Kidney epithelial cell (primary cell): ENCODE measurements around the gene PPP1R2. TPM values are rescaled to one million over a fixed set of nuclear protein-coding genes. Genes with fewer than 3 reads are reported as not detected.

Source experiments
- DNase-seq: peaks from one replicate; pipeline ENCODE4 v3.0.0-alpha.2; 2010; ENCODE audit warnings: low read depth
- H3K27me3 ChIP-seq: 2 replicates; pipeline ENCODE4 v1.6.0; 2011; ENCODE audit warnings: low read length; ENCODE audit not compliant: control insufficient read depth, insufficient read depth
- H3K36me3 ChIP-seq: 2 replicates; pipeline ENCODE4 v1.5.1; 2011; ENCODE audit warnings: low read length; ENCODE audit not compliant: control insufficient read depth, insufficient read depth
- H3K4me3 ChIP-seq: 2 replicates; pipeline ENCODE4 v1.5.1; 2011; ENCODE audit warnings: low read depth, mild to moderate bottlenecking, control low read depth, low read length
- CTCF ChIP-seq: IDR thresholded peaks from 2 replicates; pipeline ENCODE4 v1.5.1; 2011; ENCODE audit warnings: mild to moderate bottlenecking, moderate library complexity, low read length, control low read depth, inconsistent platforms; ENCODE audit not compliant: insufficient read depth, poor library complexity, severe bottlenecking
- total RNA-seq: library from RNA; depleted of rRNA; stranded (reverse); fragments of >200 nt; gene quantifications from 2 replicates; pipeline ENCODE4 v1.2.3, GENCODE V29; 2015

PPP1R2 gene
- total RNA-seq, 1 donor from 2014 or later: 50.8 TPM

GRCh38 chr3:195559723-195560409 lies 16.7 kb upstream of the PPP1R2 start:
- Histone ChIP-seq H3K4me3 (no peak overlapping the region), H3K27me3 (no peaks in the 10 kb centered on the region), H3K36me3 (no peaks in the 10 kb centered on the region)
- TF ChIP-seq CTCF: no peak
- DNase-seq: no peak

- peak; percentile 53 for TF ChIP-seq CTCF
- Histone ChIP-seq H3K4me3 (no peak overlapping the region), H3K27me3 (no peaks in the 10 kb centered on the region), H3K36me3 (no peaks in the 10 kb centered on the region)
- no peak for DNase-seq
Observed at GRCh38 chr3:195558602-195559001, 15.5 kb upstream of the PPP1R2 start.

GRCh38 chr3:195557322-195557721 lies 14.2 kb upstream of the PPP1R2 start:
- no peak for TF ChIP-seq CTCF
- no peak overlapping the region for H3K4me3 ChIP-seq
- no peak for DNase-seq
- H3K36me3 ChIP-seq: no peaks in the 10 kb centered on the region
- no peaks in the 10 kb centered on the region for H3K27me3 ChIP-seq

DNA sequence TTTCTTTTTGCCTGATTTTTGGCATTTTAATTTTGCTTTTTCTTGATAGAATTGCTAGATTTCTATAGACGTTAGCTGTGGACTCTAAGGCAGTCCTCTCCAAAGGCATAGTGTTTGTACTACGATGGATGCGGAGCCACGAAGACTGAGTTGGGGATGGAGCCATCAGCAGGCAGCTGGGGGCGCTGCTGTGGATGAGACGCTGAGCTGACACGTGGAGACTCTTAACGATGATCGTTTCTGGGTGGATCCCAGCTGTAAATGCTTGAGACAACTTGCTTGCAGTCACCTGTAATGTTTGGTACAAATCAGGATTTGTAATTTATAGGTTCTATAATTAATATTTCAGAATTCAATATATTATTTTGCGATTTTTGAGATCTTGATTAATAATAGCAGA lies 13.3 kb upstream of the PPP1R2 start:
- no peak for DNase-seq
- TF ChIP-seq CTCF: no peak
- Histone ChIP-seq H3K4me3 (no peak overlapping the region), H3K27me3 (no peaks in the 10 kb centered on the region), H3K36me3 (no peaks in the 10 kb centered on the region)

DNA sequence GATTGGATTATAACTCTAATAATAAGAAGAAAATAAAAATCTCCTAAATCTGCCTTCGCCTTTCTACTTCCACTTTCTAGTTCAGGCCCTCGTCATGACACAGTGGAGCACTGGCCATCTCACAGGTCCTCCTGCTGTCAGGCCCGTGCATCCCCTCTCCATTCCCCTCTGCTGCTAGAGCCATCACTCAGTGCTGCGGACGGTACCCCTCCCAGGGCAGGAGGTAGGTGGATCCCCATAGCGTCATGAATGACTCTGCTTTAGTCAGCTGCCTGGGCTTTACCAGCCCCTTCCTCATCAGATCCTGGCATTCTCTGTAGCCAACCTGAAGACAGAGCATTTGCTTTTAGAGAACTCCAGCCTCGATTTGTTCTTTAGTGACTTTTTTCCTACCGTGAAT lies 12.0 kb upstream of the PPP1R2 start:
- H3K4me3 ChIP-seq: no peak overlapping the region
- no peak for TF ChIP-seq CTCF
- DNase-seq: no peak
- no peaks in the 10 kb centered on the region for H3K36me3 ChIP-seq
- no peaks in the 10 kb centered on the region for H3K27me3 ChIP-seq

- no peak for TF ChIP-seq CTCF
- DNase-seq: no peak
- no peaks in the 10 kb centered on the region for H3K36me3 ChIP-seq
- H3K27me3 ChIP-seq: no peaks in the 10 kb centered on the region
- H3K4me3 ChIP-seq: no peak overlapping the region
Observed at GRCh38 chr3:195554458-195554857, 11.3 kb upstream of the PPP1R2 start.
